Endothelial cell of umbilical vein (primary cell): Measurements from ENCODE around the gene RAD51B. TPM values are rescaled to one million over a fixed set of nuclear protein-coding genes. Genes with fewer than 3 reads are reported as not detected.

Source experiments
- BruUV-seq: library from RNA; stranded (reverse); fragments of 400-500 nt; replicated peaks from 2 replicates; lab custom pipeline; 2021; lab: Mats Ljungman, UMichigan
- CTCF ChIA-PET: fragments of 300-600, 350-600 bp; sonication (Branson Sonifier 250); formaldehyde crosslinking; loops from one replicate; lab custom pipeline; 2021; ENCODE audit warnings: antibody characterized with exemption, inconsistent platforms; lab: Charles Lee
- POLR2A ChIA-PET: fragments of 300-600, 350-600 bp; sonication (Branson Sonifier 250); formaldehyde crosslinking; loops from one replicate; lab custom pipeline; 2021; ENCODE audit warnings: antibody characterized with exemption, inconsistent platforms; lab: Charles Lee
- DNase-seq: peaks from one replicate; pipeline ENCODE4 v3.0.0-alpha.2; 2011; ENCODE audit warnings: low read depth, low spot score
- FAIRE-seq: peaks from 2 replicates; lab custom pipeline; 2011; peaks lifted over from hg19 to GRCh38; lab: Jason Lieb, UNC
- H2AFZ ChIP-seq: 2 replicates; pipeline ENCODE4 v1.6.0; 2012; ENCODE audit warnings: low read depth, low read length, control low read depth, inconsistent platforms
- H3K27ac ChIP-seq: 2 replicates; pipeline ENCODE4 v1.5.1; 2011; ENCODE audit warnings: low read depth, mild to moderate bottlenecking, control low read depth, low read length, moderate library complexity; ENCODE audit not compliant: insufficient read depth
- H3K27me3 ChIP-seq, 2 experiments: 2 replicates each; pipeline versions ENCODE4 v1.6.0 to v1.6.1; 2011; ENCODE audit warnings: low read length in 2 of 2, mixed read lengths in 1 of 2; ENCODE audit not compliant: control insufficient read depth in 2 of 2, insufficient read depth in 2 of 2
- H3K36me3 ChIP-seq, 2 experiments: 2 replicates in 1 of 2; 3 replicates in 1 of 2; pipeline ENCODE4 v1.5.1; 2011; ENCODE audit warnings: low read length in 2 of 2, mild to moderate bottlenecking in 1 of 2, moderate library complexity in 1 of 2; ENCODE audit not compliant: control insufficient read depth in 2 of 2, insufficient read depth in 2 of 2; ENCODE audit errors: extremely low read depth in 1 of 2
- H3K4me1 ChIP-seq: 3 replicates; pipeline ENCODE4 v1.5.1; 2011; ENCODE audit warnings: mild to moderate bottlenecking, low read length; ENCODE audit not compliant: control insufficient read depth, insufficient read depth; ENCODE audit errors: extremely low read depth
- H3K4me2 ChIP-seq: 2 replicates; pipeline ENCODE4 v1.6.1; 2011; ENCODE audit warnings: low read length, control low read depth, mixed read lengths; ENCODE audit not compliant: insufficient read depth
- H3K4me3 ChIP-seq, 3 experiments: fragments of 200-600 bp in 1 of 3; sonication (generic), shearing (Covaris generic) in 1 of 3; replicated peaks in 1 of 3; 2 replicates each; pipeline ENCODE4 v1.5.1; 2011 to 2016; ENCODE audit warnings: control low read depth in 3 of 3, low read length in 3 of 3, mild to moderate bottlenecking in 2 of 3, inconsistent platforms in 1 of 3, low read depth in 1 of 3, moderate library complexity in 1 of 3; ENCODE audit not compliant: insufficient read depth in 1 of 3
- H3K79me2 ChIP-seq: 2 replicates; pipeline ENCODE4 v1.6.0; 2012; ENCODE audit warnings: low read length, inconsistent platforms; ENCODE audit not compliant: control insufficient read depth, insufficient read depth
- H3K9ac ChIP-seq: replicated peaks from 2 replicates; pipeline ENCODE3; 2011; ENCODE audit warnings: low read length, control low read depth; ENCODE audit not compliant: insufficient read depth; ENCODE audit errors: extremely low read depth
- H3K9me1 ChIP-seq: replicated peaks from 3 replicates; pipeline ENCODE4 v1.6.0; 2011; ENCODE audit warnings: mild to moderate bottlenecking, low read length; ENCODE audit not compliant: control insufficient read depth, insufficient read depth; ENCODE audit errors: extremely low read depth
- H3K9me3 ChIP-seq: replicated peaks from 2 replicates; pipeline ENCODE4 v1.5.1; 2012; ENCODE audit warnings: low read length, inconsistent platforms; ENCODE audit not compliant: control insufficient read depth, insufficient read depth
- H4K20me1 ChIP-seq: replicated peaks from 2 replicates; pipeline ENCODE3; 2011; ENCODE audit warnings: mild to moderate bottlenecking, low read length; ENCODE audit not compliant: control insufficient read depth, insufficient read depth; ENCODE audit errors: extremely low read depth
- CTCF ChIP-seq, 2 donors: IDR thresholded peaks; 1 replicate in 1 of 2; 2 replicates in 1 of 2; pipeline ENCODE4 v1.5.1; 2011; ENCODE audit warnings: low read length in 2 of 2, mild to moderate bottlenecking in 2 of 2, moderate library complexity in 2 of 2, control low read depth in 1 of 2, inconsistent platforms in 1 of 2, low read depth in 1 of 2; ENCODE audit not compliant: insufficient read depth in 1 of 2; ENCODE audit errors: extremely low read depth in 1 of 2
- EZH2 ChIP-seq: IDR thresholded peaks from 2 replicates; pipeline ENCODE4 v1.6.1; 2012; ENCODE audit warnings: borderline replicate concordance, low read depth, mild to moderate bottlenecking, moderate library complexity, low read length, inconsistent platforms; ENCODE audit not compliant: severe bottlenecking
- FOS ChIP-seq: IDR thresholded peaks from 2 replicates; pipeline ENCODE4 v1.6.1; 2011; ENCODE audit warnings: mild to moderate bottlenecking, low read length, moderate library complexity, borderline replicate concordance; ENCODE audit not compliant: insufficient read depth
- GATA2 ChIP-seq: IDR thresholded peaks from 2 replicates; pipeline ENCODE4 v1.7.0; 2011; ENCODE audit warnings: low read depth, mild to moderate bottlenecking, moderate library complexity, mixed read lengths, low read length; ENCODE audit not compliant: insufficient read length, insufficient read depth
- JUN ChIP-seq: IDR thresholded peaks from 2 replicates; pipeline ENCODE4 v1.6.1; 2011; ENCODE audit warnings: borderline replicate concordance, low read depth; ENCODE audit not compliant: insufficient read length, insufficient read depth
- MAX ChIP-seq: IDR thresholded peaks from 2 replicates; pipeline ENCODE4 v1.6.1; 2011; ENCODE audit not compliant: insufficient read depth, insufficient read length
- MYC ChIP-seq: IDR thresholded peaks from one replicate; pipeline ENCODE4 v1.6.1; 2011; ENCODE audit warnings: mild to moderate bottlenecking, low read depth, low read length
- POLR2A ChIP-seq: IDR thresholded peaks from 2 replicates; pipeline ENCODE4 v1.6.1; 2012; ENCODE audit warnings: low read depth, mild to moderate bottlenecking, control low read depth, low read length
- POLR2AphosphoS5 ChIP-seq: IDR thresholded peaks from 2 replicates; pipeline ENCODE4 v1.6.1; 2012; ENCODE audit warnings: low read depth, mild to moderate bottlenecking, control low read depth, low read length, moderate library complexity; ENCODE audit not compliant: insufficient read depth
- dilution Hi-C: fragments of 300-500 bp; cut with MboI; formaldehyde crosslinking; loops from one replicate; pipeline ENCODE4 v1.15.0; 2019; ENCODE audit warnings: low sequenced_read_pairs; ENCODE audit not compliant: extremely low pct_ligation_motif_present
- intact Hi-C: fragments of 100-400 bp; cut with micrococcal nuclease; formaldehyde crosslinking; loops from one replicate; pipeline ENCODE4 v1.10.0; 2022
- polyA plus RNA-seq, 4 experiments: library from polyadenylated mRNA; depleted of rRNA in 3 of 4; stranded (reverse) in 3 of 4; unstranded in 1 of 4; fragments of >200 nt; gene quantifications; 2 replicates each; pipeline versions ENCODE4 v1.2.1 to v1.2.3, GENCODE V29; 2011 to 2012; ENCODE audit warnings: missing spikeins in 1 of 4
- total RNA-seq: library from RNA; stranded (reverse); gene quantifications from 2 replicates; pipeline ENCODE4 v1.2.3, GENCODE V29; 2021

The RAD51B gene
- total and polyA plus RNA-seq, 2 donors (not counting 3 experiments of a cell fraction or from before 2014, with no cell fraction given): 3.9 to 19.0 TPM

- Histone ChIP-seq H3K9me1 (no peaks in the 10 kb centered on the region), H2AFZ (no peak overlapping the region), H3K4me3 (no peak overlapping the region), H4K20me1 (no peaks in the 10 kb centered on the region), H3K4me2 (no peak overlapping the region), H3K27ac (no peak overlapping the region), H3K9me3 (no peaks in the 10 kb centered on the region), H3K79me2 (no peaks in the 10 kb centered on the region), H3K27me3 (no peaks in the 10 kb centered on the region), H3K9ac (no peak overlapping the region), H3K36me3 (no peaks in the 10 kb centered on the region), H3K4me1 (peaks cover 12% of the 10 kb centered on the region)
- ChIA-PET POLR2A (interaction anchor here (0.5 kb wide), 2 partner anchors 97 to 462 kb away, joined by 3 read pairs; no protein-coding TSS in a partner anchor), CTCF (interaction anchor here (0.8 to 1.8 kb wide), 5 partner anchors 12 to 206 kb away, joined by 3 to 5 read pairs (median 3); no protein-coding TSS in a partner anchor)
- BruUV-seq: no TSS peak
- no peak for FAIRE-seq
- TF ChIP-seq CTCF (IDR thresholded peaks at IDR 0.05; ENCODE audit: extremely low read depth in 1 of 2, insufficient read depth in 1 of 2, low read depth in 1 of 2, low read length in 2 of 2): no peak
- no peak for TF ChIP-seq MYC
- TF ChIP-seq POLR2AphosphoS5: no peak
- no peak for TF ChIP-seq POLR2A
- no peak for TF ChIP-seq EZH2
- no peak for TF ChIP-seq GATA2
- TF ChIP-seq MAX: no peak
- TF ChIP-seq FOS: no peak
- no peak for TF ChIP-seq JUN
- DNase-seq: peak; percentile 48
- intact Hi-C loops: no loop called here
- dilution Hi-C loops: no loop called here
These were observed 845.6 kb downstream of the RAD51B start for GRCh38 chr14:68665131-68665530.
